Measurements from ENCODE around the gene ZNF423.

The ZNF423 gene

GRCh38 chr16:49846800-49847199 lies 9.1 kb downstream of the ZNF423 start:
- no peak for DNase-seq

- DNase-seq: no peak
Measured at GRCh38 chr16:49844359-49844758, 11.6 kb downstream of the ZNF423 start.

DNA sequence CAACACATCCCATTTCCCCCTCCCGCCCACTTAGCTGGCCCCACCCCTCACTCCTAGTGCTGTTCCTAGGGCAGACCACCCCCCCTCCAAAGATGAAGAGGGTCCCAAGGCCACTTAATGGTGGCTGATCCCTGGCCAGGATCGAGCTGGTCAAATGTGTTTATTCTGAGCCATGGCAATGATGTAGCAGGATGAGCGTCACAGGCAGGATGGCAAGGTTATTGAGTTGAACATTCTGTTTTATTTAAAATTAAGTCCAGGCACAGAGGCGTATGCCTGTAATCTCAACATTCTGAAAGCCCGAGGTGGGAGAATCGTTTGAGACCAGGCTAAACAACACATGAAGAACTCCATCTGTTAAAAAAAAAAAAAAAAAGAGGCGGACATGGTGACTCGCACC lies 12.2 kb downstream of the ZNF423 start:
- DNase-seq: no peak

- DNase-seq: no peak
Measured at GRCh38 chr16:49842972-49843371, 12.9 kb downstream of the ZNF423 start.

DNA sequence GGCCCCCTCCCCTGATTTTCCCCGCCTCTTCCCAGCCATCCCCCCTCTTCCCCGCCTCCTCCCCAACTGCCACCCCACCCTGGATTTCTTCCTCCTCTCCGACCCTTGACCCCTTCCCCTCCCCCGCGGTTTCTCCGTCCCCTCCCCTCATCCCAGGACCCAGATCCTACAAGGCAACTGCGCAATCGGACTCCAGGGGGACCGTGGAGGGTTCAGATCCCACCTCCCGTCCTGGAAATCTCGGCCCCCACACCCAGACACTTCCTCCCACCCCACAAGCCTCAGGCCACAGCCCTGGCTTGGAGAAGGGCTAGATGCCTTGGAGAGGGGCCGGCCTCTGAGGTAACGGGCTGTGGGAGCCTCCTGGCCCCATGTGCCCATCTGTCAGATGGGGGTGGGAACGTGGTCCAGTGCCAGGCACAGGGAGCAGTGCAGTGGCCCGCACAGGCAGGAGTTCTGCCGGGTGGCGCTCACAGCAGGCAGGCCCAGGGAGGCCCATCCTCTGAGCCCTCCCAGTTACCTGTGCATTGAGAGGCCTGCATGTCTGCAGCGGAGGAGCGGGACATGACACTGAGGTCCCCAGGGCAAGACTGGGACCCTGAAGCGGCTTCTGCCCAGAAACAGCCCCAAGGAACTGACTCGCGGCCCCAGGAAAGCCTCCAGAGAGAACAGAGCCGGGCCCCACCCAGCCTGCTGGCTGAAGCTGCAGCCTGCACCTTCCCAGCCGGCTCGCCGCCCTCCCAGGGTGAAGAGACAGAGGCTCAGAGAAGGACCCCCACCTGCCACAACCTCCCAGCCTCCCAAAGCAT lies 16.7 kb downstream of the ZNF423 start:
- no peak for DNase-seq

- DNase-seq: no peak
Measured at GRCh38 chr16:49838441-49839016, 17.4 kb downstream of the ZNF423 start.

- DNase-seq: no peak
Measured at GRCh38 chr16:49837688-49838410, 18.1 kb downstream of the ZNF423 start.

DNA sequence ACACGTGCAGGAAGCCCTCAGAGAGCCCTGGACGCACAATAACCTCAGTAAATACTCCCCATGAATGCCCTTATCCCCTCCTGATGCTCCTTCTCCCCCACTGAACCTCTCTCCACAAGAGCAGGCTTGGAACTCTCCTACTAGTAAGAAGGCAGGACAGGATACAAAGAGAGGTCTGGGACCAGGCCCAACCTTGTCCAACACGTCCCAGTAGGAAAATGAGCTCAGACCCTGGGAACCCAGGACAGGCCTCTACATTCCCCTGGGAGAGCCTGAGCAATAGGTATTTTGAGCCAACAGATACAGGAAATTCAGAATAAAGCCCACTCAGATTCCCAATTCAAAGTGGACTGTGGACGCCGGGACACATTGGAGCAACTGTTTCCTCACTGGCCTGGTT lies 19.2 kb downstream of the ZNF423 start:
- DNase-seq: no peak

DNA sequence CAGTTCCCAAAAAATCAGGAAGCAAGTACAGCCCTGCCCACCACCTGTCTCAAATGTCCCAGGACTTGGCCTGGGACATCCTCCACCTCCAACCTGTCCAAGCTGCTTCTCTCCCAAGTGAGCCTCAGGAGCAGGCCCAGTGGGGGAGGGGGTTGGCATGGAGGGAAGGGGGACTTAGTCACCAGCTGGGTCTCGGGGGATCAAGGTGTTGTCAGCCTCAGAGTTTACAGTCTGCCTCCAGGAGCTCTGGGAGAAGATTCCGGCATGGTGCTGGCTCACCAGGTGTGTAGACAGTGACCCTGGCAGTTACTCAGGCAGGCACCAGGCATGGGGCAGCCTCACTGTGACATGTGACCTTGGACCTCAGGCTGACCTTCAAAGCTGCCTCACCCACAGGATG lies 19.7 kb downstream of the ZNF423 start:
- no peak for DNase-seq

- DNase-seq: no peak
Measured at GRCh38 chr16:49835161-49835777, 20.6 kb downstream of the ZNF423 start.

GRCh38 chr16:49834531-49835151 lies 21.3 kb downstream of the ZNF423 start:
- DNase-seq: no peak

DNA sequence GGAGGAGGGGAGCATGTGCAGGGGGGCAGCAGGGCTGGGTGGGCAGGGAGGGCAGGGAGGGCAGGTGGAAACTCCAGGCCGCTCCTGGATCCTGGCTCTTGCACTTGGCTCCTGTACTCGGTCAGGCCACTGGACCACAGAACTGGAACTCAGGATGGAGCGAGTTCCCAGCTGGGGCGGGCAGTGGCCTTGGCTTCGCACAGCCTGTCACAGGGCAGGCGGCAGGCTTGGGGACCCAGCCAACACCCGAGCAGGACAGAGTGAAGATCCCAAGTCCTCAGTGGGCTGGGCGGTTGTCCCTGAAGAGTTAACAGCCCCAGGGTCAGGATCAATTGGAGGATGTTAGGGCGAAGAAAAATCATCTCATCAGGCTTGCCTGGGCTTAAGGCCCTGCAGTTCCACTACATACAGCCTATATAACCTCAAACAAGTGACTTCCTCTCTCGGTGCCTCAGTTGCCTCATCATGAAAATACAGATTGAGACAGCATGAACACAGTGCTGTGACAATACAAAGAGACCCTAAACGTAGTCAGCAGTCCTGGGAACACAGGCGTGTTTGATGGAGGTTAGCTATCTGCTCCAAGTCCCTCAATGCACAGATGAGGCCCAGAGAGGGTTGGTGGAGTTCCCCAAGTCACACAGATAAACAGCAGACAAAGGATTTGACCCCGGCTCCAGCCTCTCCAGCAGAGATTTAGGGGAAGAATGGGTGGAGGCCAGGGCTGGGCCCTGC lies 21.9 kb downstream of the ZNF423 start:
- no peak for DNase-seq

- DNase-seq: no peak
Measured at GRCh38 chr16:49833085-49833484, 22.8 kb downstream of the ZNF423 start.

DNA sequence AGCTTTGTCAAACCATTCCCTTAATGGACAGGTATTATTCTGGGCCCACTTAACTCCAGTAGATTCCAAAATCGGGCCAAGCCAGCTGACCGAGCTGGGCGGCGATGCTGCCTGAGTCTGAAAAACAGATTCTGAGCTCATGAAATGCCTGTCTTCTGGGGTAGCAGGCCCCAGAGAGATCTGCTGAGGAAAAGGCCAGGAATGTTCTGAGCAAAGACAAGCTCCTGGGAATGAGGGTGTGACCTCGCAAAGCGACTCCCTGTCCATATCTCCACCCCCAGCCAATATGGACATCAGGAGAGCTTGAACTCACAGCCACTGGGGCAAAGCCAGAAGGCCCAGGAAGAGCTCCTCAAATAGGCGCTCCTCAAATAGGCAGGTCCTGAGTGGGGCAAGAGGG lies 23.7 kb downstream of the ZNF423 start:
- DNase-seq: no peak

DNA sequence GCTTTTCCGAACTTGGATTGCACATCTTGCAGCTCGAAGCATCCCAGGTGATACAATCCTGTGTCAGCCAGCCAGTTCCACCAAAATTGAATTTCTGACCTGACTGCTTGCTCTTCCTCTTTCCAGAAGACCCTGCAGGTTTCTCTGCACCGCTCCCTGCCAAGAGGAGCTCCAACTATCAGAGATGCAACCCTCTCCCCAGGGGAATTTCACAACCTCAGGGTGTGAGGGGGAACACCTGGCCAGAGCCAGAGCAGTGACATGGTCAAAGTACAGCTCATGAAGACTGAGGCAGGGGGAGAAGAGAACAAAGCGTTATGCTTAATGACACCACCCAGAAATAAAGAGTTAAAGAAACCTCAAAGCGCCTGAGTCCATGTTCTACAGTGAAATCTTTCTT lies 25.0 kb downstream of the ZNF423 start:
- no peak for DNase-seq

DNA sequence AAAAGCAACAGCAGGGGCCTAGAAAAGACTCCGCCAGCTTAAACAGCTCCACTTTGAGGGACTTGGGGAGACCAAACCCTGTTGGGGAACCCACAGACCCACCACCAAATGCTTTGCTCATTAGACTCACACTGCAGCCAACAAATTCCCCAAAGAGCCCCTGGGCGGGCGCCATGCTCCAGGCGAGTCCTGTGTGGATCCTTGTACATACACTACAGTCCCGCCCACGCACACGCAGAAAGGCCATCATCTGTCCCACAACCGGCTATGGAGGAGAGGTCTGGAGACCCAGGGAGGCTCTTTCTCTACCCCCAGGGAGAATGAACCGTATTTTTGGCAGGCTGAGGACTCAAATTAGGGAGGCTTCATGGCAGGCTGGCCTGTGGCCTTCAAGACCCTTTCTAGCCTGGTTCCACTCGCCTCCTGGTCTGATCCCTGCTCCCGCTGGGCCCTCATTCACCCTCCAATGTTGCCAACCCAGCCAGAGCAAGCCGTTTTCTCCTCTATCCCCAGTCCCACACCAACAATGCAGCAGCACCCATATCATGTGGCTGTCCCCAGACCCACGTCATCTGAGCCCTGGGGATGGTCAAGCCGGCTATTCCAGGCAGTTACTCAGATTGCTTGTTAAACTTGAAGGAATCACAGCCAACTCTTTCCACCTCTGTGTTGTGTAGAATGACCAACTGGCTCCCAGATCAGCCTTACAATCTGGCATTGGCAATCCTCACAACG lies 27.2 kb downstream of the ZNF423 start:
- no peak for DNase-seq

DNA sequence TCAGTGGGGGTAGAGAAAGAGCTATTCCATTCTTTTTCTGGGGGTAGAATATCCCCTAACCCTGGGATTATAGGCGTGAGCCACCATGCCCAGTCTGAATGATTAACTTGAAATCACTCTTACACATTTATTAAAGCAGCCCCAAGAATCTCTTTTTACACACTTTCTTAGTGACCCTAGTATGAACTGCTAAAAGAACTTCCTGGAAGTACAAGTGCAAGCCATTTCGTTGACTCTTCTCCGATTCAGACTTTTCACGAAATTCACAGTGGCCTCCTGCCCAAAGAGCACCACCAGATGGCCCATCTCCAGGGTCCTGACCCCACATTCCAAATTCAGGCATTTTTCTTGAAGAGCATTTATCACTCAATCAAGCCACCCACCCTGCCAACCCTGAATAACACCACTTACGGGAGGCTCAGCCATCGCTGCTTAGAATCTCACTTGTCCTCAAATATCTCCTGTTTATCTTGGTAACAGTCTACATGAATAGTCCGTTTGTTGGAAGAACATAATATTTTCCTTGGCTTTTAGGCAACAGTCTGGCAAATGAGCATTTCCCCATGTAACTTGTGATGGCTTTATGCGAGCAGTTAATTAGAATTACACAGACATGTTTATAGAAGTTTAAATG lies 28.0 kb downstream of the ZNF423 start:
- DNase-seq: no peak

GRCh38 chr16:49826515-49826914 lies 29.4 kb downstream of the ZNF423 start:
- no peak for DNase-seq

DNA sequence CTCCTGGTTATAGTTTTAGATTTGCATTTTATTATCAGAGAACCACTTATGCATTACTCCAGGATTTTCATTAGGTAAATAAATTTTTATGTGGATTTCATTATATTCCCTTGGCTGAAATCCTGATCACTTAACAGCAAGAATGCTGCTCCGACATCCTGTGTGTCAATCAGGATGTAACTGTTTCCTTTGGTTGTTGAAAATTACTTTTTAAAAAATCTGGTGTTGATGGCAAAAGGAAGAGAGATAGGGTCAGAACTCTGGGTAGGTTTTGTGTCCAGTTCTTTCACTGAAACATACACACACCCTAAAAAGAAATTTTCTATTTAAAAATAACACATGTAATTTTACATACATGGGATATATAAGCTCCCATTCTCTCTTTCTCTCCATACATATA lies 30.9 kb downstream of the ZNF423 start:
- no peak for DNase-seq

DNA sequence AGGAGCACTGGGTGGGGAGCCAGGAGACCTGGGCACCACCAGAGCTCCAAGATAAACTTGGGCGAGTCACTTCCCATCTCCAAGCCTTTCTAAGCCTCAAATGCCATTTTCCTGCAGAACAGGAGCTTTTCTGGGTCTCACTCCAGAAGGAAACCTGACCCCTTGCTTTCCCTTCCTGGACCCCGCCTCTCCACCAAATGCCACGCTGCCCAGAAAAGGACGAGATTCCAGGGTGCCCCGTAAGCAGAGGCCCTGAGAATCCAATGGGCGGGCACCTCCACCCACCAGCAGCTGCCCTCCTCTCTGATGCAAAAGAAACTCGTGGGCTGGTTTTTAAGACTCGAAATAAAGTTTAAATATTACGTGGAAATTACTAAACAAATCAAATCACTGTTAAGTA lies 31.3 kb downstream of the ZNF423 start:
- no peak for DNase-seq

DNA sequence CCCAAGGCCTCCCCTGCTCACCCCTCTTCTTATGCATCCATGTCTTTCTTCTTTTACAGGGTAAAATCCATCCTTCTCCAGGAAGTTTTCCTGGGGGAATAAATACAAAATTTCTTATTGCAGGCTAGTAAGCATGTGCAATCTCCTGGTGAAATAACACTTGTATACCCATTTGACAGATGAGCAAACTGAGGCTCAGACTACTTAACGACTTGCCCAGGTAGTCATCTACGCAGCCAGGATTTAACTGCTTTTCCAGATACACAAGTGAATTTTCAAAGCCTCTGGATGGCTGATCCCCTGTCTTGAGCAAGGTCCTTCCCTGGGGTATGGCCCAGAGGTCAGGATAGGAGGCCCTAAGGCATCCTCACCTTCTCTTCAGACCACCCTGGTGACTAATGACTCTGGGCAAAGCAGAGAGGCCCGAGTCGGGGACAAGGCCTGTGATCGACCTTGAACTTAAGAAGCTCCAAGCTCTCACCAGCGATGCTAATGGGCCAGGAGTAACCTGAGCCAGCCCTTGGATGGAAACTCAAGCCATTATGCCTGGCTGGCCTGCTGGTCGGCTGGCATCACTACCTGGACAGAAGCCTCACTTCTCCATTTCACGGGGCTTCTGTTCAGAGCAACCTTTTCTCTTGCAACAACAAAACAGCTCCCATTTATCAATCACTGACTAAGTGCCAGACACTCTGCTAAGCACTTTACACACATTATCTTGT lies 33.1 kb downstream of the ZNF423 start:
- DNase-seq: no peak

Data from activated CD4-positive, alpha-beta T cell treated with anti-CD3 and anti-CD28 coated beads, Interleukin-2, amount 50 U/mL, for 16 hours (primary cell).